Prostate gland (tissue), 2 donors: Measurements from ENCODE around the gene CDK5R1.

Source experiments
- POLR2A ChIP-seq: fragments of 450-650 bp; IDR thresholded peaks from one replicate; pipeline ENCODE4 v1.6.1; 2016; ENCODE audit warnings: antibody characterized with exemption, mild to moderate bottlenecking
- TF ChIP-seq, protein P1 (sequence below), 4 experiments: fragments of 200-600 bp in 2 of 4; fragments of 450-650 bp in 2 of 4; sonication (generic) in 2 of 4; IDR thresholded peaks; 1 replicate in 3 of 4; 2 replicates in 1 of 4; pipeline ENCODE4 v1.5.1; 2016 to 2019; ENCODE audit warnings: antibody characterized with exemption in 4 of 4, mild to moderate bottlenecking in 2 of 4, moderate library complexity in 2 of 4

DNA sequence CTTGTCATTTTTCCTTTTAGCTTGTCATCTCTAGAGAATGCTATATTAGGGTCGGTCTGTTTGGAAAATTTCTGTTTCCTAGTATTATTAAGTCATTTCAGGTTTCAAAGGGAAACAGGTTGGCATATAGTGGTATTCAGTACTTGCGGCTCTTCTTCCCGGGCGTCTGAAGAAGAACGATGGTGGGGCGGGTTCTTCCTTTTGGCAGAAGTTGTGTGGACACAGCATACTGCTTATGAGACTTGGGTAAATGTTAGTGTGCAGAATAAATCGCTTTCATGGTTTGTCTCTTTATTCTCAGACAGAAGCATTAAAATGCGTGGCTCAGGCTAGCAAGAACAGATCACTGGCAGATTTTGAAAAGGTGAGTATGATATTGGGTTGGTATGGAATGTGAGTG lies 9.6 kb upstream of the CDK5R1 start:
- TF ChIP-seq, protein P1, sequence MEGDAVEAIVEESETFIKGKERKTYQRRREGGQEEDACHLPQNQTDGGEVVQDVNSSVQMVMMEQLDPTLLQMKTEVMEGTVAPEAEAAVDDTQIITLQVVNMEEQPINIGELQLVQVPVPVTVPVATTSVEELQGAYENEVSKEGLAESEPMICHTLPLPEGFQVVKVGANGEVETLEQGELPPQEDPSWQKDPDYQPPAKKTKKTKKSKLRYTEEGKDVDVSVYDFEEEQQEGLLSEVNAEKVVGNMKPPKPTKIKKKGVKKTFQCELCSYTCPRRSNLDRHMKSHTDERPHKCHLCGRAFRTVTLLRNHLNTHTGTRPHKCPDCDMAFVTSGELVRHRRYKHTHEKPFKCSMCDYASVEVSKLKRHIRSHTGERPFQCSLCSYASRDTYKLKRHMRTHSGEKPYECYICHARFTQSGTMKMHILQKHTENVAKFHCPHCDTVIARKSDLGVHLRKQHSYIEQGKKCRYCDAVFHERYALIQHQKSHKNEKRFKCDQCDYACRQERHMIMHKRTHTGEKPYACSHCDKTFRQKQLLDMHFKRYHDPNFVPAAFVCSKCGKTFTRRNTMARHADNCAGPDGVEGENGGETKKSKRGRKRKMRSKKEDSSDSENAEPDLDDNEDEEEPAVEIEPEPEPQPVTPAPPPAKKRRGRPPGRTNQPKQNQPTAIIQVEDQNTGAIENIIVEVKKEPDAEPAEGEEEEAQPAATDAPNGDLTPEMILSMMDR (IDR thresholded peaks at IDR 0.05): no peak
- TF ChIP-seq POLR2A: no peak
